ENCODE results near the gene ZNF396.
A peak's percentile ranks its signal among the peaks of the same experiment; 100 is the strongest.

Gene ZNF396

GRCh38 chr18:35417223-35417622 is 40.1 kb upstream of the ZNF396 start:
- TF ChIP-seq, protein P1, sequence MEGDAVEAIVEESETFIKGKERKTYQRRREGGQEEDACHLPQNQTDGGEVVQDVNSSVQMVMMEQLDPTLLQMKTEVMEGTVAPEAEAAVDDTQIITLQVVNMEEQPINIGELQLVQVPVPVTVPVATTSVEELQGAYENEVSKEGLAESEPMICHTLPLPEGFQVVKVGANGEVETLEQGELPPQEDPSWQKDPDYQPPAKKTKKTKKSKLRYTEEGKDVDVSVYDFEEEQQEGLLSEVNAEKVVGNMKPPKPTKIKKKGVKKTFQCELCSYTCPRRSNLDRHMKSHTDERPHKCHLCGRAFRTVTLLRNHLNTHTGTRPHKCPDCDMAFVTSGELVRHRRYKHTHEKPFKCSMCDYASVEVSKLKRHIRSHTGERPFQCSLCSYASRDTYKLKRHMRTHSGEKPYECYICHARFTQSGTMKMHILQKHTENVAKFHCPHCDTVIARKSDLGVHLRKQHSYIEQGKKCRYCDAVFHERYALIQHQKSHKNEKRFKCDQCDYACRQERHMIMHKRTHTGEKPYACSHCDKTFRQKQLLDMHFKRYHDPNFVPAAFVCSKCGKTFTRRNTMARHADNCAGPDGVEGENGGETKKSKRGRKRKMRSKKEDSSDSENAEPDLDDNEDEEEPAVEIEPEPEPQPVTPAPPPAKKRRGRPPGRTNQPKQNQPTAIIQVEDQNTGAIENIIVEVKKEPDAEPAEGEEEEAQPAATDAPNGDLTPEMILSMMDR (IDR thresholded peaks at IDR 0.05; ENCODE audit: low read depth, low read length, missing control alignments) = no peak
- in situ Hi-C loops (cut with HindIII; ENCODE audit: low pct_ligation_motif_present, low sequenced_read_pairs) = no loop called here

GRCh38 chr18:35415511-35416073 is 38.5 kb upstream of the ZNF396 start:
- peak; percentile 37 for DNase-seq
- Histone ChIP-seq H3K27ac (peak overlapping the region; percentile 50), H3K4me3 (ENCODE audit: low read depth, low read length) (no peak overlapping the region), H3K36me3 (replicated peaks) (no peaks in the 10 kb centered on the region), H3K27me3 (replicated peaks) (no peaks in the 10 kb centered on the region)
- TF ChIP-seq, protein P1 (IDR thresholded peaks at IDR 0.05; ENCODE audit: low read depth, low read length, missing control alignments) = no peak
- in situ Hi-C loops (cut with HindIII; ENCODE audit: low pct_ligation_motif_present, low sequenced_read_pairs) = no loop called here

More at GRCh38 chr18:35417223-35417622, 40.1 kb upstream of the ZNF396 start:
- H3K27ac ChIP-seq = no peak overlapping the region
- no peak for DNase-seq
- no peak overlapping the region for H3K4me3 ChIP-seq (ENCODE audit: low read depth, low read length)
- H3K36me3 ChIP-seq (replicated peaks) = no peaks in the 10 kb centered on the region
- H3K27me3 ChIP-seq (replicated peaks) = no peaks in the 10 kb centered on the region

DNA sequence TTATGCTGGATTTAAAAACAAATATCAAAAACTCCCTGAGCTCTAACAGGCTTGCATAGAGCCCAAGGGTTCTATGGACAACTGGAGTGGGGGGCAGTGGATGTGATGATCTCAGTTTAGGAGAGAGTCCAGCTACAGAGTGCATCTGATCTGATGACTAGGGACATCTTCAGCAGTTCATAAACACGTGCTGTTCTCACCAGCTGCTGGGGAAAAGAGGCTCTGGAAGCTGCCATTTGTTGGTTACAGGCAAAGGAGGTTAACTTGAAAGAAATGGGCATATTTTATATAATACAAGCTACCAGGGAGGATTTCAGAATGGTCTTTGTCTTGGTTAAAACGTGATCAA is 36.0 kb upstream of the ZNF396 start:
- no peaks in the 10 kb centered on the region for H3K36me3 ChIP-seq (replicated peaks)
- no peak overlapping the region for H3K4me3 ChIP-seq (ENCODE audit: low read depth, low read length)
- no peak for DNase-seq
- TF ChIP-seq, protein P1 (IDR thresholded peaks at IDR 0.05; ENCODE audit: low read depth, low read length, missing control alignments) = no peak
- H3K27me3 ChIP-seq (replicated peaks) = no peaks in the 10 kb centered on the region
- in situ Hi-C loops (cut with HindIII; ENCODE audit: low pct_ligation_motif_present, low sequenced_read_pairs) = no loop called here
- no peak overlapping the region for H3K27ac ChIP-seq

DNA sequence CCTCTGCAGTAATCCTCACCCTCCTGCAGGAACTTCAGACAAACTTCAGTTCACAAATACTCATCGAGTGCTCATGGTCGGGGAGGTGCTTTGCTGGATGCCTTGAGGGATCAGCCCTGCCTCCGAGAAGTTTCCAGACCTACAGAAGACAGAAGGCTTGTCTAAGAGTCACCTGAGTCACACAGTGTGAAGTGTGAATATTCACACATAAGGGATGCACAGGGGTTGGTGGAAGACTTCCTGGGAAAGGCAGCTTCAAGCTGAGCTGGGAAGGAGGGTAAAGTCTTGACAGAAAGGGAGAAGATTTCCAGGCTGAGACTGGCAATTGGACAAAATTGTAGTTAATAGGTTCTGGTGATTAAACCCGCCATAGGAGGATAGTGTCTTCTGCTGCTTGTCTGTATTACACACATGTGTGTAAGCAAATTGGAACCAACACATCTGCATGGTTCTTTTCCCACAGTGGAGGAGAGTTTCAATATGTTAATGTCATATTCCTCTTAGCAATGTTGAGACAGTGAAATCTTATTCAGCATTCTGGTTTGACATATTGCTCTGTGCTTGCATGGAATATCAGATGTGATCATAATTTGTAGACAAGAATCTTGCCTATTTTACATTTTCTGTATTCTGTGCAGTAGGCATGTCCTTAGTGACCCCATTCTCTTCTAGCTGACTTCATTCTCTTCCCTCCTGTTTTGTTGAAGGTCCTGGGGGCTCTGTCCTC is 34.7 kb upstream of the ZNF396 start:
- DNase-seq = no peak
- Histone ChIP-seq H3K4me3 (ENCODE audit: low read depth, low read length) (no peak overlapping the region), H3K27ac (no peak overlapping the region), H3K36me3 (replicated peaks) (no peaks in the 10 kb centered on the region), H3K27me3 (replicated peaks) (no peaks in the 10 kb centered on the region)
- TF ChIP-seq, protein P1 (IDR thresholded peaks at IDR 0.05; ENCODE audit: low read depth, low read length, missing control alignments) = no peak
- in situ Hi-C loops (cut with HindIII; ENCODE audit: low pct_ligation_motif_present, low sequenced_read_pairs) = no loop called here

- H3K4me3 ChIP-seq (ENCODE audit: low read depth, low read length) = no peak overlapping the region
- no peaks in the 10 kb centered on the region for H3K27me3 ChIP-seq (replicated peaks)
- H3K36me3 ChIP-seq (replicated peaks) = no peaks in the 10 kb centered on the region
- no peak for DNase-seq
- in situ Hi-C loops (cut with HindIII; ENCODE audit: low pct_ligation_motif_present, low sequenced_read_pairs) = no loop called here
- no peak overlapping the region for H3K27ac ChIP-seq
- TF ChIP-seq, protein P1 (IDR thresholded peaks at IDR 0.05; ENCODE audit: low read depth, low read length, missing control alignments) = no peak
Observed at GRCh38 chr18:35410561-35410960, 33.4 kb upstream of the ZNF396 start.
